ES-I3 (cell line): Measurements from ENCODE around the gene POLR2J3.
"Not testable (repeated sequence)": the region's sequence is repeated elsewhere in the genome, so short reads cannot be mapped to it uniquely, and the experiment has no call there.

ENCODE experiments used
- H3K36me3 ChIP-seq: 2 replicates; pipeline ENCODE4 v1.6.1; 2013; ENCODE audit warnings: mild to moderate bottlenecking, low read length, control low read depth, moderate library complexity; ENCODE audit not compliant: insufficient read depth
- H3K4me1 ChIP-seq: 2 replicates; pipeline ENCODE4 v1.6.1; 2013; ENCODE audit warnings: mild to moderate bottlenecking, control low read depth, low read length; ENCODE audit not compliant: insufficient read depth
- H3K9ac ChIP-seq: 2 replicates; pipeline ENCODE4 v1.6.1; 2013; ENCODE audit warnings: low read depth, mild to moderate bottlenecking, low read length, moderate library complexity
- H3K9me3 ChIP-seq: 2 replicates; pipeline ENCODE4 v1.6.1; 2013; ENCODE audit warnings: mild to moderate bottlenecking, low read length, moderate library complexity; ENCODE audit not compliant: control insufficient read depth, insufficient read depth

The POLR2J3 gene

DNA sequence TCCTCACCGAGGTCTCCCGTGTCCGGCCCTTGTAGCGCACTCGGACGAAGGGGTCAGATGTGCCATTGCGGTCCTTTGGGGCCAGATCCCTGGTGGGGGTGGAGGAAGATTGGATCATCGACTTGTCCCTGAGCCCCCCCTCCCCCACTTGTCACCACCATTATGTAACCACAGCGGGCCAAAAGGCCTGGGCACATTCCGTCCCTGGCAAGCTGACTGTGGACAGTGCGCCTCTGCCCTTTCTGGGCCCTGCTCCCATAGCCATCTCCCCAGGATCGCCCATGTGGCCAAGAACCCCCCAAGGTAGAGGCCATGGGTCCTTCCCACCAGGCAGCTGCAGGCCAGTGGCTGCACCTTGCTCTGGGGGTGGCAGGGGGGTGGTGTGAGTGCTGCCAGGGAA lies 29.9 kb upstream of the POLR2J3 start:
- H3K4me1 ChIP-seq, H3K9ac ChIP-seq, H3K36me3 ChIP-seq, H3K9me3 ChIP-seq: not testable (repeated sequence)

DNA sequence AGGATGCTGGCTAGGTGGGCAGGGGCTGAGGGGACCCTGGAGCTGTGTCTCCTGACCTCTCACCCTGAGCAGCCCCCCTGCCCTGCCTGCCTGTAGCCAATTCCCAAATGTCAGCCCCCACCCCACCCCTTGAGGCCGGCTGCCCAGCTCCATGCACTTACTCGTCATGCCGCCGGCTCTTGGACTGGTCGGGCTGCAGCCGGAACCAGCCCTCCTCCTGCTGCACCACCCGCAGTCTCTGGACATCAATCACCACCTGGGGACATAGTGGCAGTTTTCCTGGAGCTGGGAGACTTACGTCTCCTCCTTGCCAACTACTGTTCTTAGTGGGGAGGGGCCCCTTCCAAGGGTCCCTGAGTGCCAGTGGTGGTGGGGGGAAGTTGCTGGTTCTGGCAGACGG lies 27.3 kb upstream of the POLR2J3 start:
- H3K4me1 ChIP-seq, H3K9ac ChIP-seq: not testable (repeated sequence)

DNA sequence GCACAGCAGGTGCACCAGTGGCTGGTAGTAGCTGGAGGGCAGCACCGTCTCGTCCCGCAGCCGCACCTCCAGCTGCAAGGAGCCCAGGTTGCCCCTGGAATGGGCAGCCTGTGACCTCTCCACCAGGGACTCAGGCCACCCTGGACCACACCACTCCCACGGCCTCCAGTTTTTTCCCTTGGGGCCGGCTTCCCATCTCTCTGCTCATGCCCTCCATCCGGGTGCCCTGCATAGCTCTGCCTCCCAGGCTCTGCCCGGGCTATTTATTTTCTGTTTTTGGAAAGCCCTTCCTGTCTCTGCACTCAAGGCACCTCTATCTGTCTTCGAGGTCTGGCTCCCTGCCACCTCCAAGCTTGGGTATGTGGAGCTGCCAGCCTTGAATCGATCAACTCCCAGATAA lies 23.7 kb upstream of the POLR2J3 start:
- not testable (repeated sequence) for H3K9ac ChIP-seq, H3K36me3 ChIP-seq, H3K4me1 ChIP-seq, H3K9me3 ChIP-seq

More for the DNA sequence above, 27.3 kb upstream of the POLR2J3 start:
- not testable (repeated sequence) for H3K36me3 ChIP-seq, H3K9me3 ChIP-seq

DNA sequence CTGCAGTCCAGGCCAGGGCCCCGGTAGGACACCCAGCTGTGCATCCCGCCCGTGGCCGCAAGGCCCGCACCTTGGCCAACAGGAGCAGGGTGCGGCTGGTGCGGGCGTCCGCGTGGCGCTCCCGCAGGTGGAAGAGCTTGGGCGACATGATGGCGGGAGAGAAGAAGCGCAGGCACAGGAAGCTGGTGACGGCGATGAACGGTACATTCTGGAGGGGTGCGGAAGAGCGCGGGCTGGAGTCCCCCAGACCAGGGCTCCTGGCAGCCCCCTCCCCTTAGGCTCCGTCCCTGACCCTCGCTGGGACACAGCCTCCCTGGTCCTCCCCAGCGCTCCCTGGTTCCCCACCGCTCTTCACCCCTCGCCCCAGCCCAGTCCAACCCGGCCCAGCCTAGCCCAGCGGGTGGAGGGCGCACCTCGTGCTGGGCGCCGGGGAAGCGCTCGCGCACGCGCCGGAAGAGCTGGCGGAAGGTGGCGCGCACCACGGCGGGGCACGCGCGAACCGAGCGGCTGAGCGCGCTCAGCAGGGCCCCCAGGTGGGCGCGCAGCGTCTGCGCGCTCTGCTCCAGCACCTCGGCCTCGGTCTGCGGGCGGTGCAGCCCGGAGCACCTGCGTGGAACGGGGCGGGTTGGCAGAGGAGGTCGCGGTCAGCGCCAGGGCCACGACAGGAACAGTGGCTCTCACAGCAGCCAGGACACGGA lies 21.4 kb upstream of the POLR2J3 start:
- not testable (repeated sequence) for H3K9ac ChIP-seq, H3K4me1 ChIP-seq, H3K9me3 ChIP-seq, H3K36me3 ChIP-seq

DNA sequence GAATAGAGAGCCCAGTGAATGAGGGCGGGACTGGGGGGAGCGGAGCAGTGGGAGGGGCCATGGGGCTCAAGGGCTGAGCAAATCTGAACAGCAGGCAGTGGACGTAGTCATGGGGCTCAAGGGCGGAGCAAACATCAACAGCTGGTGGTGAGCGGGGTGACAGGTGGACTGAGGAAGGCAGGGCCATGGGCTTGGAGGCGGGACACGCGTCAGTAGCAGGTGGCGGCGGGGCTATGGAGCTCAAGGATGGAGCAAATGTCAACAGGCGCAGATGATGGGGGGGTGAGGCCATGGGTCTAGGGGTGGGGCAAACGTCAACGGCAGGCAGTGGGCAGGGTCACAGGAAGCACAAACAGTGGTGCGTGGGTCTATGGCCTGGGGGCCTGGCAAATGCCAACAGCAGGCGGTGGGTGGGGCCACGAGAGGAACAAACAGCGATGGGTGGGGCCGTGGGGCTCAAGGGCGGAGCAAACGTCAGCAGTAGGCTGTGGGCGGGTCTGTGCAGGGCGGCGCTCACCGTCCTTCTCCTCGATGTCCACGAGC lies 20.2 kb upstream of the POLR2J3 start:
- H3K4me1 ChIP-seq, H3K36me3 ChIP-seq, H3K9me3 ChIP-seq, H3K9ac ChIP-seq: not testable (repeated sequence)

DNA sequence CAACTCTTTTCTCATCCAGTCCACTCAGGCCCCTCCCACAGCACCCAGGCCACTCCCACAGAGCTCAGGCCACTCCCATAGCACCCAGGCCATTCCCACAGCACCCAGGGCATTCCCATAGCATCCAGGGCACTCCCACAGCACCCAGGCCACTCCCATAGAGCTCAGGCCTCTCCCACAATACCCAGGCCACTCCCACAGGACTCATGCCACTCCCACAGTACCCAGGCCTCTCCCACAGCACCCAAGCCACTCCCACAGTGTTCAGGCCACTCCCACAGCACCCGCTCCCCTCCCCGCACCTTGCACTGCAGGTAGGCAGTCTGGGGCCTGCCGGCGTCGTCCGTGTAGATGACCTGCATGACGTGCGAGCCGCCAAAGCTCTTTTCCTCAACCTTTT lies 17.5 kb upstream of the POLR2J3 start:
- H3K9ac ChIP-seq, H3K36me3 ChIP-seq, H3K4me1 ChIP-seq, H3K9me3 ChIP-seq: not testable (repeated sequence)

DNA sequence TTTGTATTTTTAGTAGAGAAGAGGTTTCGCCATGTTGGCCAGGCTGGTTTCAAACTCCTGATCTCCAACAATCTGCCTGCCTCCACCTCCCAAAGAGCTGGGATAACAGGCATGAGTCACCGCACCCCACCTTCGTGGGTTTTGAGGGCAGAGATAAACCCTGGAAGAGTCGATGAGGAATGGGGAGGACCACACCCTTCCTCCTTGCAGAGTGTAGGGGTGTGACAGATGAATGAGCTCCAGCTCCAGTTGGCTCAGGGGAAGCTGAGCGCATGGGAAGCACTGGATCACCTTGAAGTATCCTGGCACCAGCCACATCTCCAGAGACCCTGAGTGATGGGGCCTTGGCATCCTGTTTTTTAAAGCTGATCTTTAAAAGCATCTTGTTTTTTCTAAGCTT lies 11.1 kb upstream of the POLR2J3 start:
- H3K9ac ChIP-seq, H3K9me3 ChIP-seq, H3K4me1 ChIP-seq, H3K36me3 ChIP-seq: not testable (repeated sequence)

DNA sequence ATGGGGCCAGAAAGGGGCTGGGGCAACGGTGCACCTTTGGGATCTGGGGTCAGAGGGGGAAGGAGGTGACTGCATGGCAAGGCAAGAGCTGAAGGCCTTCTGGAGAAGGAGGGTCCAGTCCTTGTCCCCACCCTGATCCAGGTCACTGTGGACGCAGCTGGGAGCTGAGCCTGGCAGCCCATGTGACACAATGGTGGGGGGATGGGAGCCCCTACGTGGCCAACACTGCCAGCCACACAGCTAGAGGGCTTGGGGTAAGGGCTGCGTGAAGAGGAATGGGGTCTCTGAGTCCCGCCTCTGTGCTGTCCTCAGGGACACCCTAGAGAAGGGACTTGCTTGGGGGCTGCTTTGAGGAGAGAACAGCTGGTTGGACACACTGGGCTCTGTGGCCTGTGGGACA lies 9.3 kb upstream of the POLR2J3 start:
- not testable (repeated sequence) for H3K36me3 ChIP-seq, H3K4me1 ChIP-seq, H3K9ac ChIP-seq, H3K9me3 ChIP-seq

DNA sequence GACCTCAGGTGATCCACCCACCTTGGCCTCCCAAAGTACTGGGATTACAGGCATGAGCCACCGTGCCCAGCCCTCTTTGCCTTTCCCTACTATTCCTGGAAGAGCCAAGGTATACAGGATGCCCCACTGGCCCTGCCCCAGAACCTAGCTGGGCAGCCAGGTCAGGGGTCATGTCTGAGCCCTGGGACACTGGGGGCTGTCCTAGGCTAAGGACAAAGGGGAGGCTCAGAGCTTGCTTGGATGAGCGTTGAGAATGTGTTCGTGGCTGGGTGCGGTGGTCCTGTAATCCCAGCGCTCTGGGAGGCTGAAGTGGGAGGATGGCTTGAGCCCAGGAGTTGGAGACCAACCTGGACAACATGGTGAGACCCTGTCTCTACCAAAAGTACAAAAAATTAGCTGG lies 6.1 kb upstream of the POLR2J3 start:
- not testable (repeated sequence) for H3K36me3 ChIP-seq, H3K9me3 ChIP-seq, H3K4me1 ChIP-seq, H3K9ac ChIP-seq

DNA sequence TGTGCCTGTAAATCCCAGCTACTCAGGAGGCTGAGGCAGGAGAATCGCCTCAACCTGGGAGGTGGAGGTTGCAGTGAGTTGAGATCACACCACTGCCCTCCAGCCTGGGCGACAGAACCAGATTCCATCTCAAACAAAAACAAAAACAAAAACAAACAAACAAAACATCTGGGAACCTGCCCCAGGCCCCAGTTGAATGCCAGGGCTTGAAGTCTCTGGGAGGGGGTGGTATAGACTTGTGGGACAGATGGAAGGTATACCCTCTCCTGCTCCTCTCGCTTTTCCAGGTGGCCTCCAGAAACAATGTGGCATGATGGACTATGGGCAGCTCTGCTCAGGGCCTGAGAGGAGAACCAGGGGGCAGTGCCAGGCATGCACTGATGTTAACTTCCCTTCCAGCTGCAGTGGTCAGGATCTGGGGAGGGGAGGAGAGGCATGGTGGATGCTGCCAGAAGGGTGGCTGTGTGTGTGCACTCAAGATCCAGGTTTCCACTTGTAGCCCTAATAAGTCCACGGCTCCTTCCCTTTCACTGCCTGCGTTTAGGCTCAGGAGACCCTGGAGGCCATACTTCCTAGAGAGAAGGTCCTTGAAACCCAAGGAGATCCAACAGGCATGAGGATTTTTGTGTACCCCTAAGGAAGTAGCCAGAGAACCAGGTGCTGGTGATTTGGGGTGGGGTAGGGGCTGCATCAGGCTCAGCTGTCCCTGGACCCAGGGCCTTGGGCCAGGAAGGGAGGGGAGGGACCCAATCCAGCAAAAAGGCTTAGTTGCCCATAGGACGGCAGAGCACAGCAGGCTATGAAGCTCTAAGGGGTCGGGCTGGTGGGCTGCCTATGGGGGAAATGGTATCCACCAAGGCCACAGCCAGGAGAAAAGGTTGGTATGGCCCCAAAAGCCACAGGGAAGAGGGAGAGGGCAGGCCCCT lies 5.2 kb upstream of the POLR2J3 start:
- H3K4me1 ChIP-seq, H3K36me3 ChIP-seq, H3K9ac ChIP-seq, H3K9me3 ChIP-seq: not testable (repeated sequence)

DNA sequence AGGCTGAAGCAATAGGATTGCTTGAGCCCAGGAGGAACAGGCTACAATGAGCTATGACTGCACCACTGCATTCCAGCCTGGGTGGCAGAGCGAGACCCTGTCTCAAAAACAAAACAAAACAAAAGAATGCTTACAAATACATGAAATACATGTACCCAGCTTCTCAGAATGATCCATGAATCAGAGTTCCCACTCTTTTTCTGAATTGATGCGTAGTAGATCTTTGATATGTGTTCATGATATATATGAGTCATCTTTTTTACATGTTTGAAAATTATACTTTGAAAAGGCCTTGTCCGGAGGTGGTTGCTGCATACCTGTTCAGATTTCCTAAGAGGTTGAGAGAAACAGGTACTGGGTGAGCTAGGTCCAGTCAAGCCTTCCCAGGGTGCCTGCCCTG lies 4.0 kb upstream of the POLR2J3 start:
- not testable (repeated sequence) for H3K36me3 ChIP-seq, H3K4me1 ChIP-seq, H3K9me3 ChIP-seq, H3K9ac ChIP-seq

DNA sequence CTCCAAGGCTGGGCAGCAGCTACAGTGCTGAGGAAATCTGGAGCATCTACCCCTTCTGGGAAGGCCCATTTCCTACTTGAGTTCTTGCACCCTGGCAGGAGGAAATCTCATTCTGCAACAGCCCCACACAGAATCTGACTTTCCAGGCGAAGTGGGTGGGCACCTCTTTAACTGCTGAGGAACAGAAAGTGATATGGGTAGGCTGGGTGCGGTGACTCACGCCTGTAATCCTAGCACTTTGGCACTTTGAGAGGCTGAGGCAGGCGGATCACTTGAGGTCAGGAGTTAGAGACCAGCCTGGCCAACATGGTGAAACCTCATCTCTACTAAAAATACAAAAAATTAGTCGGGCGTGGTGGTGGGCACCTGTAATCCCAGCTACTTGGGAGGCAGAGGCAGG lies 2.2 kb upstream of the POLR2J3 start:
- not testable (repeated sequence) for H3K9me3 ChIP-seq, H3K4me1 ChIP-seq, H3K36me3 ChIP-seq, H3K9ac ChIP-seq

DNA sequence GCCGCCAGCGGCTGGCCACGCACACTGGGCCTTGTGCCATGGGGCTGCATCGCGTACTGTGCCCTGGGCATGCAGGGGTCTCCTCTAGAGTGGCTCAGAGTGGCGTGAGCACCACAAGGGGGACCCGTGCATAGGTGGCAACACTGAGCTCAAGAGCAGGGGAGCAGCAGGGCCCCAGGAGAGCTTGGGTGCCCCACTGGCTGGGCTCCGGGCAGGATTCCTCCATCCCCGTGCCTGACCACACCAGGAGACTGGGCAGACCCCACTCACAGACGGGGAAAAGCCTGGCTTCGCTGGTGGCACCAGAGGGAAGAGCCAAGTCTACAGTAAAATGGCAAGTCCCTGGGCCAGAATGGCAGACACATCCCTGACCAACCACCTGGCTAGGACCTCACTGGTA lies 3.8 kb downstream of the POLR2J3 start:
- H3K4me1 ChIP-seq, H3K9ac ChIP-seq, H3K9me3 ChIP-seq, H3K36me3 ChIP-seq: not testable (repeated sequence)

DNA sequence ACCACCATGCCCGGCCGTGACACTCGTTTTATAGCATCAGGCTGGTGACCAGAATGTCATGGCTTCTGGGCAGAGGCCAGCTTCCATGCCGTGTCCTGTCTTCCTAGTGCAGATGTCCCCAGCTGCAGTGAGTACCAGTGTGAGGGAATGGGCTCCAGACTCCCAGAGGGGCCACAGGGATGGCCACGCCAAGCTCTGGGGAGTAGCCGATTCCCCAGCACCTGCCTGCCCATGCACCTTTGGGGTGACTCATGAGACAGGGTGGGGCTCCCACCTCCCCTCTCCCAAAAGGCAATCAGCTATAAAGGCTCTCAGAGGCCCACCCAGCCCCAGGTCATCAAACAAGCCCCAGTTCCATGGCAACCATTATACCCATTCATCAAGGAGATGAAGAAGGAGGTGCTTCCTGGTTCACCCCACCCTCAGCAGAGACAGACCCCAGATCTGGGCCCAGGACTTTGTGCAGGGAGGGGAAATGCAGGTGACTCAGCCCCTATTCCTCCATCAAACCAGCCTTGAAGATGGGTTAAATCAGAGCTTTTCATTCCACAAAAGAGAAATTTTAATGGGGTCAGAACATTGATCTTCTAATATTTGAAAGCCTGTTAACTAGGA lies 21.5 kb downstream of the POLR2J3 start, which contains the start of gene SPDYE2:
TSS of gene SPDYE2 (plus strand) at position 419 of the 615 bp plus-strand sequence. CDS start 2,030 bp downstream, outside the sequence.
- not testable (repeated sequence) for H3K9ac ChIP-seq, H3K4me1 ChIP-seq, H3K36me3 ChIP-seq, H3K9me3 ChIP-seq

DNA sequence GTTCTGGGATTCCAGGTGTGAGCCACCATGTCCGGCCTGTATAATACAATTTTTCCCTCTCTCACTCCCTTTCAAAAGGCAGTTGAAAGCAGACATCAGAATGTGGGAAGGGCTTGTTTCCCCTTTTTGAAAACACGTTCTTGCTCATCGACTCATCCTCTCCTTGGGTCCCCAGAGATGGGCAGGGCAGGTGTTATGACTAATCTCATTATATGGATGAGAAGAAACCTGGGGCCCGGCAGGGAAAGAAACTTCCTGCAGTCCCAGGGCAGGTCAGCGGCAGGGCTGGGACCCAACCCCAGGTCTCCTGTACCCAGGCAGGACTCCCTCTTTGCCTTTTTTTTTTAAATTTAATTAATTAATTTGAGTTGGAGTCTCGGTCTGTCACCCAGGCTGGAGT lies 26.0 kb downstream of the POLR2J3 start:
- H3K9me3 ChIP-seq, H3K9ac ChIP-seq, H3K36me3 ChIP-seq, H3K4me1 ChIP-seq: not testable (repeated sequence)
